HG02943 (cell line): ENCODE measurements around the gene KLK10.
"Not testable (repeated sequence)": the region's sequence is repeated elsewhere in the genome, so short reads cannot be mapped to it uniquely, and the experiment has no call there.

Experiments used
- ATAC-seq: cut with Tn5 transposase; IDR thresholded peaks from one replicate; pipeline ENCODE4 v1.9.1; 2021; ENCODE audit warnings: mild to moderate bottlenecking, low read depth, moderate library complexity; ENCODE audit not compliant: unreplicated experiment

The KLK10 gene

DNA sequence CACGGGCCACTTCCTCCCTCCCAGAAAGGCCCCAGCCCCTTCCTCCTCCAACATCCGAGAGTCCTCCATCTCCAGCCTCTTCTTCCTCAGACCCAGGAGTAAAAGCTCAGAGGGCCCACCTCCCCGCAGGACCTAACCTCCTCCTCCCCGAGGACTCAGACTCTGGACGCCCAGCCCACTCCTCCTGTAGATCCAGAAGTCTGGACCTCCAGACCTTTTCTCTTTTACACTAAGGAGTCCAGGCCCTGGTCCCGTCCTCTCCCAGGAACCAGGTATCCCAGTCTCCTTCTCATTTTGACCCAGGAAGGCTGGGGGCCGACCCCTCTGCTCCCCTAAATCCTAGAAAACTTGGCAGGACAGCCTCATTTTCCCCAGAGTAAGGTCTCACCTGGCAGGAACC lies 16.2 kb downstream of the KLK10 start:
- no peak for ATAC-seq

GRCh38 chr19:51002542-51003311 lies 16.8 kb downstream of the KLK10 start:
- ATAC-seq, result no peak

- no peak for ATAC-seq
Observed at GRCh38 chr19:51002089-51002532, 17.4 kb downstream of the KLK10 start.

DNA sequence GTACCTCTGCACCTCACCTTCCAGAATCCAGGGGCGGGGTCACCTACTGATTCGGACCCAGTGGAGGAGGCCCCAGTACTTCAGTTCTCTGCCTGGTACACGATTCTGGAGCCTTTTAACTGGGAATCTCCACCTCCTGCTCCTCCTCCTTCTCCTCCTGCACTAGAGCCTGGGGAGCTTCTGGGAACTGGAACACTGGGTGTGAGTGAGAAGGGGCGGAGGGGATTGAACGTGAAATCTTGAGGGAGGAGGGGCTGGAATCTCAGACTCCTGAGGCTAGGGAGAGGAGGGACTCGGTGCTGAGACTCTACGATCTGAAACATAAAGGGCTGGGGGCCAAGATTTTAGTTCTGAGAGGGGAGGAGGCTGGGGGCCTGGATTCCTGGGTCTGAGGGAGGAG lies 18.0 kb downstream of the KLK10 start, which contains the start of gene KLK8:
Gene KLK8 (minus strand): TSS at position 90 of the 400 bp plus-strand sequence. CDS start 437 bp downstream, outside the sequence.
- ATAC-seq, result no peak

DNA sequence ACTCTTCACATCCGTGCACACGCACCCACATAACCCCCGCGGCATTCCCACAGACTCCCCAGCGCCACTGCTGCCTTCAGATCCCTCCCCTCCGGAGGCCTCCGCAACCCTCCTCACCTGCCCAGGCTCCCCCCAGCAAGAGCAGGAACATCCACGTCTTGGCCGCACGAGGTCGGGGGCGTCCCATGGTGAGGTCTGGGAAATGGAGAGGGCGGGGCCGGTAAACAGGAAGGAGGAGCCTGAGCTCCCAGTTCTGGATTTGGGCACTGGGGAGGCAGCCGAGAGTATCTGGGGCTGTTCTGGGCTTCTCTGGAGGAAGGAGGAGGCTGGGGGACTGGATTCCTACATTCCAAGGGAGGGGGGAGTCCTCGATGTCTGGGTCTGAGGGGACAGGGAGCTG lies 18.5 kb downstream of the KLK10 start:
- ATAC-seq, result no peak

- no peak for ATAC-seq
Observed at GRCh38 chr19:51000426-51000825, 19.1 kb downstream of the KLK10 start.

- ATAC-seq, result no peak
Observed at GRCh38 chr19:50998686-50999085, 20.8 kb downstream of the KLK10 start.

GRCh38 chr19:50998061-50998460 lies 21.4 kb downstream of the KLK10 start:
- ATAC-seq, result no peak

- ATAC-seq, result no peak
Observed at GRCh38 chr19:50994129-50994528, 25.4 kb downstream of the KLK10 start.

DNA sequence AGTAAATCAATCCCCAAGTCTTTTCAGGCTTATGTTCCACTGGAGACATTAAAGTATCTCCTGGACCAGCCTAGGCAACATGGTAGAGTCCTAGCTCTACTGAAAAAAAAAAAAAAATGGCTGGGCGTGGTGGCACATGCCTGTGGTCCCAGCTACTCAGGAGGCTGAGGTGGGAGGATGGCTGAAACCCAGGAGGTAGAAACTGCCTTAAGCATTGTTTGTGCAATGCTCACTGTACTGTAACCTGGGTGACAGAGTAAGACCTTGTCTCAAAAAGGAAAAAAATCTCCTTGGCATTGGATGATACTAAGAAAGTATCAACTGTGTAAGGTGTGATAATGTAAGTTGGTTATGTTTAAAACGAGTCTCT lies 26.9 kb downstream of the KLK10 start:
- no peak for ATAC-seq

DNA sequence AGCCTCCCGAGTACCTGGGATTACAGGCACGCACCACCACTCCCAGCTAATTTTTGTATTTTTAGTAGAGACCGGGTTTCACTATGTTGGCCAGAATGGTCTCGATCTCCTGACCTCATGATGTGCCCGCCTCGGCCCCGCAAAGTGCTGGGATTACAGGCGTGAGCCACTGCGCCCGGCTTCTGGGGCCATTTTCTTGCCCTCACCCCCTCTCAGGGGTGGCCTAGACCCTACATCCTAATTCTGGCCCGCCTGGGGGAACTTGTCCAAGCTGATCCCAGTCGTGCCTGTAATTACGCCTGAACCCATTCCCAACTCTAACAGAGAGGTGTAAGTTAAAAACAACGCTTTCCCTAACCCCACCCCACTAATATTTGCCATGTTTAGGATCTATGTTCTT lies 35.1 kb downstream of the KLK10 start:
- ATAC-seq, result not testable (repeated sequence)

- ATAC-seq, result no peak
Observed at GRCh38 chr19:50983625-50984292, 35.8 kb downstream of the KLK10 start, which contains the start of gene KLK7. TSS of gene KLK7 (minus strand) at chr19:50983917. CDS start at chr19:50982399, 1,518 bp downstream.

GRCh38 chr19:50982186-50982585 lies 37.3 kb downstream of the KLK10 start:
- no peak for ATAC-seq

- no peak for ATAC-seq
Observed at GRCh38 chr19:50981587-50982146, 37.8 kb downstream of the KLK10 start.

DNA sequence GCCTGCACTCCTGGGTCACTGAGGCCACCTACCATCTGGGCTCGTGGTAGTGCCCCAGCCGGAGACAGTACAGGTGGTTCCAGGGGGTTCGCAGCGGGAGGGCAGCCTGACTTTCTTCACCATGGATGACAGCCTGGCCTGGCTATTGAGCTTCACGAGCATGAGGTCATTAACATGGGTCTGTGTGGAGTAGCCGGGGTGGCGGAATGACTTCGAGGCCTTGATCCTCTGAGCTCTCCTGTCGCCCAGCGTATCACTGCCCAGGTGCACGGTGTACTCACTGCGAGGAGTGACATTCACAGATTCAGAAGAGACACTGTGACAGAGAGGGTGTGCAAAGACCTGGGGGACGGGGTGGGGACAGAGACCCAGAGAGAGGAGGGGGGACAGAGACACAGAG lies 39.3 kb downstream of the KLK10 start:
- no peak for ATAC-seq

GRCh38 chr19:50979758-50980157 lies 39.8 kb downstream of the KLK10 start:
- no peak for ATAC-seq

GRCh38 chr19:50978772-50979390 lies 40.6 kb downstream of the KLK10 start:
- ATAC-seq, result no peak

DNA sequence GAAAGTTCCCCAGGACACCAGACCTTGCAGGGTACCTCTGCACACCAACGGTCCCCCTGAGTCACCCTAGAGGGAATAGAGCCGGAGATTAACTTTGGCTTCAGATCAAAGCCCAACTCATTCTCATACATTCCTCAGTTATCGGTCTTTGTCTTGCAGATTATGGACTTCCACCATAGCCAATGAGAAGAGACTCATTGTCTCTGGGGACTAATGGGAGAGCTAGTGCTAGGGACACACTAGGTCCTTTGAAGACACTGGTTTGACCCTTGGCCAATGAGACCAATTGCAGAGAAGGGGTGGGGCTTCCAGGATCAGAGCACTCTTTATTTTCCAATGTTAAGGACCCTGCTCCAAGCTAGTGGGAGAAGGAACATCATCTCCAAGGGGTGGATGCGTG lies 41.9 kb downstream of the KLK10 start:
- ATAC-seq, result no peak

- ATAC-seq, result no peak
Observed at GRCh38 chr19:50975766-50976165, 43.7 kb downstream of the KLK10 start.

DNA sequence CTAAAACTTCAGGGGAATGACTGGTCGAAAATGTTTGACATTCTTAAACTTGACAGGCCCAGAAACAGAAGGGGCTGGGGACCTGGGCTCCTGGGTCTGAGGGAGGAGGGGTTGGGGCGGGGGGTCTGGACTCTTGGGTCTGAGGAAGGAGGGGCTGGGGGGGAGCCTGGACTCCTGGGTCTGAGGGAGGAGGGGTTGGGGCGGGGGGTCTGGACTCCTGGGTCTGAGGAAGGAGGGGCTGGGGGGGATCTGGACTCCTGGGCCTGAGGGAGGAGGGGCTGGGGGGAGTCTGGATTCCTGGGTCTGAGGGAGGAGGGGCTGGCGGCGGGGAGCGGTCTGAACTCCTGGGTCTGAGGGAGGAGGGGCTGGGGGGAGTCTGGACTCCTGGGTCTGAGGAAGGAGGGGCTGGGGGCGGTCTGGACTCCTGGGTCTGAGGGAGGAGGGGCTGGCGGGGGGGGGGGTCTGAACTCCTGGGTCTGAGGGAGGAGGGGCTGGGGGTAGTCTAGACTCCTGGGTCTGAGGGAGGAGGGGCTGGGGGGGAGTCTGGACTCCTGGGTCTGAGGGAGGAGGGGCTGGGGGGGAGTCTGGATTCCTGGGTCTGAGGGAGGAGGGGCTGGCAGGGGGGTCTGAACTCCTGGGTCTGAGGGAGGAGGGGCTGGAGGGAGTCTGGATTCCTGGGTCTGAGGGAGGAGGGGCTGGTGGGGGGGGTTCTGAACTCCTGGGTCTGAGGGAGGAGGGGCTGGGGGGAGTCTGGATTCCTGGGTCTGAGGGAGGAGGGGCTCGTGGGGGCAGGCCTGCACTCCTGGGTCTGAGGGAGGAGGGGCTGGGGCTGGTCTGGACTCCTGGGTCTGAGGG lies 44.6 kb downstream of the KLK10 start:
- no peak for ATAC-seq
